H1 (cell line): ENCODE data around the gene MARCHF9. TPM values are rescaled to one million over a fixed set of nuclear protein-coding genes. Genes with fewer than 3 reads are reported as not detected.

Experiments
- CTCF ChIA-PET: fragments of 300-600 bp; sonication (Branson Sonifier 250); formaldehyde crosslinking; loops from one replicate; lab custom pipeline; 2021; ENCODE audit not compliant: partially characterized antibody; lab: Charles Lee
- POLR2A ChIA-PET: fragments of 300-600 bp; sonication (Branson Sonifier 250); formaldehyde crosslinking; loops from one replicate; lab custom pipeline; 2021; ENCODE audit warnings: inconsistent platforms; ENCODE audit not compliant: partially characterized antibody; lab: Charles Lee
- DNase-seq, 2 experiments: peaks; one replicate each; pipeline versions ENCODE4 v3.0.0 to v3.0.0-alpha.2; 2010 to 2022; ENCODE audit warnings: low spot score in 2 of 2, low read depth in 1 of 2, mixed read lengths in 1 of 2
- FAIRE-seq: peaks from 2 replicates; lab custom pipeline; 2011; peaks lifted over from hg19 to GRCh38; lab: Jason Lieb, UNC
- H2AFZ ChIP-seq: 2 replicates; pipeline ENCODE4 v1.8.1; 2012; ENCODE audit warnings: low read length, inconsistent platforms
- H2AK5ac ChIP-seq: 2 replicates; pipeline ENCODE4 v1.6.1; 2013; ENCODE audit warnings: low read depth, low read length
- H2BK120ac ChIP-seq: replicated peaks from 2 replicates; pipeline ENCODE3; 2013; ENCODE audit warnings: low read depth, low read length, inconsistent platforms
- H2BK12ac ChIP-seq: 2 replicates; pipeline ENCODE4 v1.6.1; 2013; ENCODE audit warnings: low read depth, low read length
- H2BK15ac ChIP-seq: 2 replicates; pipeline ENCODE4 v1.6.1; 2013; ENCODE audit warnings: low read length
- H2BK20ac ChIP-seq: 2 replicates; pipeline ENCODE4 v1.6.1; 2013; ENCODE audit warnings: low read length
- H2BK5ac ChIP-seq: 2 replicates; pipeline ENCODE4 v1.6.1; 2013; ENCODE audit warnings: low read depth, low read length
- H3K14ac ChIP-seq: 2 replicates; pipeline ENCODE4 v1.6.1; 2013; ENCODE audit warnings: inconsistent platforms; ENCODE audit not compliant: insufficient read length
- H3K18ac ChIP-seq: 2 replicates; pipeline ENCODE4 v1.6.1; 2013; ENCODE audit warnings: low read length; ENCODE audit errors: extremely low read depth
- H3K23ac ChIP-seq: 2 replicates; pipeline ENCODE4 v1.6.1; 2013; ENCODE audit warnings: inconsistent platforms; ENCODE audit not compliant: insufficient read length
- H3K23me2 ChIP-seq: 2 replicates; pipeline ENCODE4 v1.6.1; 2013; ENCODE audit warnings: low read depth, low read length
- H3K27ac ChIP-seq: 2 replicates; pipeline ENCODE4 v1.6.1; 2011; ENCODE audit warnings: low read depth, low read length, inconsistent platforms
- H3K27me3 ChIP-seq, 4 experiments: replicated peaks in 1 of 4; 1 replicate in 1 of 4; 2 replicates in 3 of 4; pipeline versions ENCODE4 v1.6.1 to v1.8.1; 2011 to 2013; ENCODE audit warnings: low read length in 3 of 4, mild to moderate bottlenecking in 3 of 4, inconsistent platforms in 2 of 4, mixed read lengths in 2 of 4, moderate library complexity in 1 of 4; ENCODE audit not compliant: control insufficient read depth in 3 of 4, insufficient read depth in 3 of 4; ENCODE audit errors: extremely low read depth in 1 of 4
- H3K36me3 ChIP-seq, 4 experiments: 2 replicates each; pipeline versions ENCODE4 v1.6.1 to v1.8.1; 2011 to 2013; ENCODE audit warnings: mild to moderate bottlenecking in 4 of 4, low read length in 3 of 4, moderate library complexity in 2 of 4, control low read depth in 1 of 4, inconsistent platforms in 1 of 4; ENCODE audit not compliant: insufficient read depth in 4 of 4, control insufficient read depth in 2 of 4
- H3K4ac ChIP-seq: replicated peaks from 2 replicates; pipeline ENCODE3; 2013; ENCODE audit warnings: low read length, low read depth, mixed read lengths, inconsistent platforms; ENCODE audit not compliant: insufficient read length
- H3K4me1 ChIP-seq, 4 experiments: replicated peaks in 1 of 4; 1 replicate in 1 of 4; 2 replicates in 3 of 4; pipeline versions ENCODE4 v1.6.1 to v1.8.1; 2011 to 2013; ENCODE audit warnings: low read length in 3 of 4, inconsistent platforms in 2 of 4, mixed read lengths in 1 of 4; ENCODE audit not compliant: insufficient read depth in 4 of 4, control insufficient read depth in 3 of 4
- H3K4me2 ChIP-seq, 2 experiments: 2 replicates each; pipeline versions ENCODE4 v1.6.1 to v1.8.1; 2011 to 2013; ENCODE audit warnings: low read depth in 2 of 2, low read length in 2 of 2, control low read depth in 1 of 2, inconsistent platforms in 1 of 2, mild to moderate bottlenecking in 1 of 2; ENCODE audit not compliant: insufficient read depth in 1 of 2
- H3K4me3 ChIP-seq, 4 experiments: fragments of 200-600, 300-600 bp in 1 of 4; sonication (generic), shearing (Covaris generic), sonication (Bioruptor Twin) in 1 of 4; 2 replicates each; pipeline versions ENCODE4 v1.5.1 to v1.8.1; 2011 to 2016; ENCODE audit warnings: low read length in 4 of 4, low read depth in 3 of 4, control low read depth in 2 of 4, inconsistent platforms in 2 of 4, mild to moderate bottlenecking in 2 of 4, mixed read lengths in 1 of 4, moderate library complexity in 1 of 4; ENCODE audit not compliant: insufficient read depth in 2 of 4; ENCODE audit errors: extremely low read depth in 1 of 4
- H3K56ac ChIP-seq: replicated peaks from 2 replicates; pipeline ENCODE3; 2013; ENCODE audit warnings: low read depth, mild to moderate bottlenecking, mixed read lengths, low read length, inconsistent platforms; ENCODE audit not compliant: insufficient read length
- H3K79me1 ChIP-seq: 2 replicates; pipeline ENCODE4 v1.6.1; 2013; ENCODE audit warnings: low read depth, low read length, control low read depth
- H3K79me2 ChIP-seq, 2 experiments: 2 replicates each; pipeline versions ENCODE4 v1.6.1 to v1.8.1; 2012 to 2013; ENCODE audit warnings: low read length in 2 of 2, mild to moderate bottlenecking in 2 of 2, inconsistent platforms in 1 of 2; ENCODE audit not compliant: insufficient read depth in 2 of 2, control insufficient read depth in 1 of 2
- H3K9ac ChIP-seq, 4 experiments: replicated peaks in 1 of 4; 1 replicate in 1 of 4; 2 replicates in 3 of 4; pipeline versions ENCODE4 v1.6.1 to v1.8.1; 2011 to 2013; ENCODE audit warnings: low read depth in 3 of 4, low read length in 3 of 4, control low read depth in 2 of 4, mild to moderate bottlenecking in 2 of 4, moderate library complexity in 2 of 4, inconsistent platforms in 1 of 4; ENCODE audit errors: extremely low read depth in 1 of 4
- H3K9me3 ChIP-seq, 2 experiments: 2 replicates each; pipeline versions ENCODE4 v1.6.1 to v1.8.1; 2012 to 2013; ENCODE audit warnings: mild to moderate bottlenecking in 2 of 2, moderate library complexity in 2 of 2, control low read depth in 1 of 2, inconsistent platforms in 1 of 2, low read depth in 1 of 2, low read length in 1 of 2, mixed read lengths in 1 of 2; ENCODE audit not compliant: insufficient read depth in 2 of 2
- H4K20me1 ChIP-seq, 2 experiments: replicated peaks in 1 of 2; 2 replicates each; pipeline versions ENCODE3 to v1.8.1; 2011 to 2013; ENCODE audit warnings: inconsistent platforms in 2 of 2, low read length in 2 of 2, mild to moderate bottlenecking in 1 of 2; ENCODE audit not compliant: insufficient read depth in 2 of 2, control insufficient read depth in 1 of 2
- H4K5ac ChIP-seq: 2 replicates; pipeline ENCODE4 v1.6.1; 2013; ENCODE audit warnings: low read length, low read depth, mixed read lengths, inconsistent platforms; ENCODE audit not compliant: insufficient read length
- H4K8ac ChIP-seq: 2 replicates; pipeline ENCODE4 v1.8.0; 2013; ENCODE audit warnings: mild to moderate bottlenecking, moderate library complexity, low read length, inconsistent platforms; ENCODE audit not compliant: insufficient read depth; ENCODE audit errors: extremely low read depth
- H4K91ac ChIP-seq: replicated peaks from 2 replicates; pipeline ENCODE3; 2013; ENCODE audit warnings: low read length, mixed read lengths, inconsistent platforms; ENCODE audit not compliant: insufficient read length
- CBX5 ChIP-seq: fragments of 300-800, 300-1000 bp; sonication (generic); IDR thresholded peaks from 2 replicates; pipeline ENCODE4 v1.7.1; 2016; ENCODE audit warnings: antibody characterized with exemption, low read length, low read depth
- CTBP2 ChIP-seq: IDR thresholded peaks from 2 replicates; pipeline ENCODE4 v1.7.0; 2011; ENCODE audit warnings: borderline replicate concordance, mild to moderate bottlenecking, moderate library complexity, mixed read lengths, low read length; ENCODE audit not compliant: insufficient read depth, insufficient read length
- EP300 ChIP-seq, 2 experiments: IDR thresholded peaks; 1 replicate in 1 of 2; 2 replicates in 1 of 2; pipeline ENCODE4 v1.6.1; 2011 to 2012; ENCODE audit warnings: low read depth in 2 of 2, low read length in 2 of 2, mild to moderate bottlenecking in 2 of 2, borderline replicate concordance in 1 of 2, inconsistent platforms in 1 of 2, moderate library complexity in 1 of 2
- GTF2F1 ChIP-seq: IDR thresholded peaks from 2 replicates; pipeline ENCODE4 v1.6.1; 2012; ENCODE audit warnings: low read depth, low read length, improper control_type of control experiment, borderline replicate concordance
- HDAC6 ChIP-seq: IDR thresholded peaks from one replicate; pipeline ENCODE4 v1.7.1; 2012; ENCODE audit warnings: low read depth, mild to moderate bottlenecking, inconsistent platforms, low read length, moderate library complexity
- JUND ChIP-seq: IDR thresholded peaks from 2 replicates; pipeline ENCODE4 v1.6.1; 2011; ENCODE audit warnings: mild to moderate bottlenecking, improper control_type of control experiment, low read length
- KDM1A ChIP-seq: fragments of 200-600, 300-600 bp; sonication (generic); IDR thresholded peaks from 2 replicates; pipeline ENCODE4 v1.7.1; 2016; ENCODE audit warnings: mild to moderate bottlenecking, low read length, borderline replicate concordance
- KDM5A ChIP-seq: fragments of 200-600 bp; IDR thresholded peaks from 2 replicates; pipeline ENCODE4 v1.7.1; 2012; ENCODE audit warnings: mild to moderate bottlenecking, low read length, inconsistent platforms, mixed read lengths
- RXRA ChIP-seq: IDR thresholded peaks from 2 replicates; pipeline ENCODE4 v1.6.1; 2011; ENCODE audit warnings: low read depth, mild to moderate bottlenecking, low read length, moderate library complexity; ENCODE audit not compliant: insufficient read depth
- SIN3A ChIP-seq, 2 experiments: IDR thresholded peaks in 1 of 2; conservative IDR thresholded peaks in 1 of 2; 2 replicates each; pipeline ENCODE4 v1.6.1; 2011 to 2012; ENCODE audit warnings: low read length in 2 of 2, improper control_type of control experiment in 1 of 2, low read depth in 1 of 2, mild to moderate bottlenecking in 1 of 2
- TBP ChIP-seq: IDR thresholded peaks from 2 replicates; pipeline ENCODE4 v1.6.1; 2011; ENCODE audit warnings: low read depth, low read length, improper control_type of control experiment
- TEAD4 ChIP-seq: IDR thresholded peaks from 2 replicates; pipeline ENCODE4 v1.6.1; 2012; ENCODE audit warnings: low read depth, low read length, inconsistent platforms, mixed read lengths
- WGBS, 2 experiments: shearing (Covaris generic) in 1 of 2; methylation state at CpG; one replicate each; pipeline versions ENCODE4 v1.1.6 to v1.1.7; 2013 to 2015; ENCODE audit warnings: low lambda C conversion rate in 2 of 2, mixed read lengths in 2 of 2, inconsistent platforms in 1 of 2, low coverage in 1 of 2, missing lambda C conversion rate in 1 of 2; ENCODE audit not compliant: insufficient replicate concordance in 2 of 2, insufficient coverage in 1 of 2, insufficient read length in 1 of 2; ENCODE audit errors: extremely low coverage in 1 of 2, missing lambda C conversion rate in 1 of 2; 5-methylcytosine and 5-hydroxymethylcytosine counted together
- polyA plus RNA-seq, 7 experiments: library from polyadenylated mRNA; depleted of rRNA in 3 of 7; stranded (reverse) in 5 of 7; unstranded in 2 of 7; fragments of >200 nt in 5 of 7; fragments of 200-250 nt in 2 of 7; gene quantifications; 1 replicate in 5 of 7; 2 replicates in 1 of 7; 4 replicates in 1 of 7; pipeline versions ENCODE4 v1.2.1 to v1.2.3, GENCODE V29; 2011 to 2013; ENCODE audit warnings: missing spikeins in 2 of 7, mixed read lengths in 2 of 7
- total RNA-seq: library from RNA; stranded (reverse); fragmentation: NEBNext Ultra II Directional; extraction: Animal tissue kit (Norgen Biotek cat#: 25700); gene quantifications from 2 replicates; pipeline ENCODE4 v1.2.1, GENCODE V29; 2021
- TF ChIP-seq, protein P1 (sequence below): IDR thresholded peaks from 2 replicates; pipeline ENCODE4 v1.6.1; 2012; ENCODE audit warnings: inconsistent platforms

The MARCHF9 gene
- total and polyA plus RNA-seq, 2 of the 8 experiments (the other 6 are each of a cell fraction or from before 2014, with no cell fraction given), result 6.4 to 7.8 TPM

DNA sequence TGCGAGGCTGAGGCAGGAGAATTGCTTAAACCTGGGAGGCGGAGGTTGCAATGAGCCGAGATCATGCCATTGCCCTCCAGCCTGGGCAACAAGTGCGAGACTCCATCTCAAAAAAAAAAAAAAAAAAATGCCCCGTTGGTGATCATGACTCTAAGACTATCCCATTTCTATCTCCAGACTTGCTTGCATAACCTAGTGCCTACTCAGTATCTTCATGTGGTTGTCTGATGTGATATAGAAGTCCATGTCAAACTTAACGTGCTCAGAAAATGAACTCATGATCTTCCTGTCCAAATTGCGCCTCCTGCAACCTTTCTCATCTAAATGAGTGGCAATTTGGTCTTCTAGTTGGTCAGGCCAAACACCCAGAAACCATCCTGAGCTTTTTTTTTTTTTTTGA is 23.0 kb downstream of the MARCHF9 start:
- Histone ChIP-seq H3K4me3 (no peak overlapping the region), H4K5ac (no peak overlapping the region), H2BK20ac (no peak overlapping the region), H3K4ac (no peak overlapping the region), H3K9ac (no peak overlapping the region), H3K4me2 (no peak overlapping the region), H2AFZ (no peak overlapping the region), H4K8ac (no peak overlapping the region), H4K20me1 (no peaks in the 10 kb centered on the region), H3K23me2 (peaks cover 2% of the 10 kb centered on the region; the same call in 1 of the 2 replicates), H2BK5ac (no peak overlapping the region), H3K4me1 (no peaks in the 10 kb centered on the region), H3K9me3 (no peaks in the 10 kb centered on the region), H3K79me2 (peaks cover 0 to 3% of the 10 kb centered on the region in 2 experiments; a peak in 1 of 4 replicates), H3K27me3 (peaks cover 0 to 4% (median 1%) of the 10 kb centered on the region in 4 experiments; a peak in 2 of 7 replicates), H4K91ac (no peak overlapping the region), H3K18ac (no peak overlapping the region), H3K79me1 (no peaks in the 10 kb centered on the region), H3K27ac (no peak overlapping the region), H2BK12ac (no peak overlapping the region), H3K23ac (no peak overlapping the region), H2BK15ac (no peak overlapping the region), H2AK5ac (no peak overlapping the region), H3K14ac (no peak overlapping the region), H3K56ac (no peak overlapping the region), H2BK120ac (no peak overlapping the region), H3K36me3 (no peaks in the 10 kb centered on the region; a peak in 1 of 8 replicates)
- FAIRE-seq, result no peak
- ChIA-PET CTCF (interaction anchor here (0.7 to 4.7 kb wide), 5 partner anchors 11 to 175 kb away, joined by 3 to 28 read pairs (median 14); partner anchors contain the start of gene CYP27B1), POLR2A (interaction anchor here (1.5 kb wide), 1 partner anchor 14 kb away, joined by 4 read pairs; no protein-coding TSS in a partner anchor)
- no peak for DNase-seq
- 92% methylated on average over 7 of the region's 7 CpGs; no CpG with 5 or more reads in 1 of the 2 experiments for WGBS, 2 experiments
- TF ChIP-seq TEAD4 (no peak), SIN3A (conservative IDR thresholded peaks at IDR 0.05 in 1 of 2, IDR thresholded peaks at IDR 0.05 in 1 of 2; ENCODE audit: low read depth in 1 of 2, low read length in 2 of 2) (no peak), TBP (no peak), HDAC6 (no peak), CBX5 (no peak), GTF2F1 (no peak), CTBP2 (no peak), KDM1A (no peak), RXRA (no peak), KDM5A (no peak), JUND (no peak), EP300 (IDR thresholded peaks at IDR 0.05; ENCODE audit: borderline replicate concordance in 1 of 2, low read depth in 2 of 2, low read length in 2 of 2) (no peak)
- TF ChIP-seq, protein P1, sequence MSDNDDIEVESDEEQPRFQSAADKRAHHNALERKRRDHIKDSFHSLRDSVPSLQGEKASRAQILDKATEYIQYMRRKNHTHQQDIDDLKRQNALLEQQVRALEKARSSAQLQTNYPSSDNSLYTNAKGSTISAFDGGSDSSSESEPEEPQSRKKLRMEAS, result no peak
